AG04449 (cell line): ENCODE data around the gene FCMR.

Experiments used
- CTCF ChIA-PET: fragments of 350-600 bp; formaldehyde crosslinking; extraction: SDS; loops from one replicate; lab custom pipeline; 2021; ENCODE audit warnings: antibody characterized with exemption; lab: Yijun Ruan, JAX
- POLR2A ChIA-PET: fragments of 400-600, 350-600 bp; formaldehyde crosslinking; extraction: SDS; loops from one replicate; lab custom pipeline; 2020; ENCODE audit warnings: antibody characterized with exemption, inconsistent platforms; lab: Yijun Ruan, JAX
- DNase-seq: peaks from one replicate; pipeline ENCODE4 v3.0.0-alpha.2; 2010; ENCODE audit warnings: low read depth, low spot score
- H3K4me3 ChIP-seq: 2 replicates; pipeline ENCODE4 v1.5.1; 2011; ENCODE audit warnings: low read depth, mild to moderate bottlenecking, control low read depth, low read length
- CTCF ChIP-seq: IDR thresholded peaks from one replicate; pipeline ENCODE4 v1.5.1; 2011; ENCODE audit warnings: mild to moderate bottlenecking, moderate library complexity, low read length, control low read depth, inconsistent platforms; ENCODE audit not compliant: insufficient read depth; ENCODE audit errors: missing control alignments

FCMR gene

GRCh38 chr1:206957639-206958038, 35.9 kb upstream of the FCMR start:
- ChIA-PET CTCF (interaction anchor here (0.7 to 1.5 kb wide), 3 partner anchors 15 to 294 kb away, joined by 3 to 4 read pairs (median 3); no protein-coding TSS in a partner anchor), POLR2A (interaction anchor here (0.6 kb wide), 1 partner anchor 64 kb away, joined by 3 read pairs; no protein-coding TSS in a partner anchor)
- DNase-seq = no peak
- H3K4me3 ChIP-seq = no peak overlapping the region
- TF ChIP-seq CTCF = no peak

- CTCF ChIA-PET = interaction anchor here (0.6 to 1.2 kb wide), 2 partner anchors 9 to 24 kb away, joined by 3 read pairs; no protein-coding TSS in a partner anchor
- POLR2A ChIA-PET = no interaction called here
- TF ChIP-seq CTCF = no peak
- H3K4me3 ChIP-seq = no peak overlapping the region
- no peak for DNase-seq
Observed at GRCh38 chr1:206955476-206956451, 34.0 kb upstream of the FCMR start.

GRCh38 chr1:206954459-206955342, 33.0 kb upstream of the FCMR start:
- H3K4me3 ChIP-seq = no peak overlapping the region
- CTCF ChIA-PET = interaction anchor here (0.7 to 1.4 kb wide), 2 partner anchors 25 to 322 kb away, joined by 3 to 5 read pairs; no protein-coding TSS in a partner anchor
- POLR2A ChIA-PET = no interaction called here
- no peak for DNase-seq
- TF ChIP-seq CTCF = no peak

- no peak for TF ChIP-seq CTCF
- ChIA-PET CTCF (interaction anchor here (1.4 kb wide), 1 partner anchor 26 kb away, joined by 5 read pairs; no protein-coding TSS in a partner anchor), POLR2A (no interaction called here)
- no peak overlapping the region for H3K4me3 ChIP-seq
- no peak for DNase-seq
Observed at GRCh38 chr1:206953626-206954025, 31.9 kb upstream of the FCMR start.

GRCh38 chr1:206953126-206953525, 31.4 kb upstream of the FCMR start:
- H3K4me3 ChIP-seq = no peak overlapping the region
- no peak for DNase-seq
- no peak for TF ChIP-seq CTCF
- ChIA-PET POLR2A (no interaction called here), CTCF (interaction anchor here (1.7 kb wide), 1 partner anchor 29 kb away, joined by 5 read pairs; no protein-coding TSS in a partner anchor)
